ENCODE measurements around the gene PHLDB1. TPM values are rescaled to one million over a fixed set of nuclear protein-coding genes. Genes with fewer than 3 reads are reported as not detected.
"Not testable (repeated sequence)": the region's sequence is repeated elsewhere in the genome, so short reads cannot be mapped to it uniquely, and the experiment has no call there.

Gene PHLDB1
- total RNA-seq, 1 donor from 2014 or later: 63.1 TPM

DNA sequence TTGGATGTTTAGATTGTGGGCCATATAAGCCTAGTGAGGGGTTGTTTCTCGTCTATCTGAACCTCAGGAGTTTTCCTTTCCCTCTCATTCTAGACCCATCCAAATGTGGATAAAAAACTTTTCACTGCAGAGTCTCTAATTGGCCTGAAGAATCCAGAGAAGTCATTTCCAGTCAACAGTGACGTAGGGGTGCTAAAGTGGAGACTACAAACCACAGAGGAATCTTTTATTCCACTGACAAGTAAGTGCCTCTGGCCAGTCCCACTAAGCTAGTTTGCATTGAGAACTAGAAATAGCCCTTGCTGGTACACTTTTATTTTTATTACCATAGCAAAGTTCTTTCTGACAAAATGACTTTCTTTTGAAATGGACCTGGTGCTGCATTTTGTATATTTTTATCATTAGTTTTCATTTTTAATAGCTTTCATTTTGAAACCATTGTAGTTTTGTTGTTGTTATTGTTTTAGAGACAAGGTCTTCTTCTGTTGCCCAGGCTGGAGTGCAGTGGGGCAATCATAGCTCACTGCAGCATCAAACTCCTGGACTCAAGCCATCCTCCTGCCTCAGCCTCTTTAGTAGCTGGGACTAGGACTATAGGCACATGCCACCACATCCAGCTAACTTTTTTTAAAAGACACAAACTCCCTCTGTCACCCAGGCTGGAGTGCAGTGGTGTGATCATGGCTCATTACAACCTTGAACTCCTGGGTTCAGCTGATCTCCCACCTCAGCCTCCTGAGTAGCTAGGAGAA, 14.6 kb upstream of the PHLDB1 start:
- H3K27ac Mint-ChIP-seq: no peak overlapping the region
- no peak overlapping the region for H3K4me3 Mint-ChIP-seq
- TF ChIP-seq, protein P1, sequence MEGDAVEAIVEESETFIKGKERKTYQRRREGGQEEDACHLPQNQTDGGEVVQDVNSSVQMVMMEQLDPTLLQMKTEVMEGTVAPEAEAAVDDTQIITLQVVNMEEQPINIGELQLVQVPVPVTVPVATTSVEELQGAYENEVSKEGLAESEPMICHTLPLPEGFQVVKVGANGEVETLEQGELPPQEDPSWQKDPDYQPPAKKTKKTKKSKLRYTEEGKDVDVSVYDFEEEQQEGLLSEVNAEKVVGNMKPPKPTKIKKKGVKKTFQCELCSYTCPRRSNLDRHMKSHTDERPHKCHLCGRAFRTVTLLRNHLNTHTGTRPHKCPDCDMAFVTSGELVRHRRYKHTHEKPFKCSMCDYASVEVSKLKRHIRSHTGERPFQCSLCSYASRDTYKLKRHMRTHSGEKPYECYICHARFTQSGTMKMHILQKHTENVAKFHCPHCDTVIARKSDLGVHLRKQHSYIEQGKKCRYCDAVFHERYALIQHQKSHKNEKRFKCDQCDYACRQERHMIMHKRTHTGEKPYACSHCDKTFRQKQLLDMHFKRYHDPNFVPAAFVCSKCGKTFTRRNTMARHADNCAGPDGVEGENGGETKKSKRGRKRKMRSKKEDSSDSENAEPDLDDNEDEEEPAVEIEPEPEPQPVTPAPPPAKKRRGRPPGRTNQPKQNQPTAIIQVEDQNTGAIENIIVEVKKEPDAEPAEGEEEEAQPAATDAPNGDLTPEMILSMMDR (conservative IDR thresholded peaks at IDR 0.05): no peak
- no peaks in the 10 kb centered on the region for H3K9me3 Mint-ChIP-seq
- peaks cover 30% of the 10 kb centered on the region for H3K36me3 Mint-ChIP-seq
- no peak for DNase-seq (ENCODE audit: extremely low spot score, unreplicated experiment)
- no peaks in the 10 kb centered on the region for H3K27me3 Mint-ChIP-seq
- H3K4me1 Mint-ChIP-seq (ENCODE audit: unreplicated experiment): no peaks in the 10 kb centered on the region

DNA sequence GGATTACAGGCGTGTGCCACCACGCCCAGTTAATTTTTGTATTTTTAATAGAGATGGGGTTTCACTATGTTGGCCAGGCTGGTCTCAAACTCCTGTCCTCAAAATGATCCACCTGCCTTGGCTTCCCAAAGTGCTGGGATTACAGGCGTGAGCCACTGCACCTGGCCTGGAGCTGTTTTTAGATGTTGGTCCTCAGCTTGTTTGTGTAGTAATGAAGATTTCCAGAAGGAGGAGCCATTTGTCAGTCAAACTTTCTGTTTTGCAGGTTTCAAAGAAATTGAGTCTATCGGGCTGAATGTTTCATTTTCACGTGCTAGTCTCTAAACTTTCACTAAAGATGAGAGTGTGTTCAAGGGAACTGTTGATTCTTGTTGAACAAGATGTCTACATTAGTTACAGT, 12.4 kb upstream of the PHLDB1 start:
- TF ChIP-seq, protein P1 (conservative IDR thresholded peaks at IDR 0.05): peak; percentile 75
- H3K9me3 Mint-ChIP-seq; H3K4me3 Mint-ChIP-seq; DNase-seq (ENCODE audit: extremely low spot score, unreplicated experiment); H3K27me3 Mint-ChIP-seq; H3K27ac Mint-ChIP-seq; H3K4me1 Mint-ChIP-seq (ENCODE audit: unreplicated experiment): not testable (repeated sequence)
- H3K36me3 Mint-ChIP-seq: peaks cover 35% of the 10 kb centered on the region

- TF ChIP-seq, protein P1 (conservative IDR thresholded peaks at IDR 0.05): no peak
- Mint-ChIP-seq H3K27ac (no peak overlapping the region), H3K4me3 (no peak overlapping the region), H3K36me3 (peaks cover 33% of the 10 kb centered on the region), H3K27me3 (no peaks in the 10 kb centered on the region), H3K4me1 (ENCODE audit: unreplicated experiment) (no peaks in the 10 kb centered on the region), H3K9me3 (no peaks in the 10 kb centered on the region)
- no peak for DNase-seq (ENCODE audit: extremely low spot score, unreplicated experiment)
These were observed 10.9 kb upstream of the PHLDB1 start for GRCh38 chr11:118596224-118597146.

DNA sequence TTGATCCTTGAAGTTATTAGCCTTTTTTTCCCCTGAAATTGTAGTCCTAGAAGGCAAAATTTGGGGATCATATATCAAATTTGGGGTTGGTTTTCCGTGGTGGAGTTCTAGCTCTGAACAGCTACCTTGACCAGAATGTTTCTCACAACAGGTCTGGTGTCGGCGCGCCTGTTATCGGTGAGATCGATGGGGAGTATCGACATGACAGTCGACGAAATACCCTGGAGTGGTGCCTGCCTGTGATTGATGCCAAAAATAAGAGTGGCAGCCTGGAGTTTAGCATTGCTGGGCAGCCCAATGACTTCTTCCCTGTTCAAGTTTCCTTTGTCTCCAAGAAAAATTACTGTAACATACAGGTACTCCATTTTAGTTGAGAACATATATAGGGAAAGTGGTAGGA, 9.9 kb upstream of the PHLDB1 start:
- H3K27me3 Mint-ChIP-seq: no peaks in the 10 kb centered on the region
- TF ChIP-seq, protein P1 (conservative IDR thresholded peaks at IDR 0.05): no peak
- H3K4me3 Mint-ChIP-seq: no peak overlapping the region
- H3K9me3 Mint-ChIP-seq: no peaks in the 10 kb centered on the region
- no peak for DNase-seq (ENCODE audit: extremely low spot score, unreplicated experiment)
- H3K27ac Mint-ChIP-seq: no peak overlapping the region
- no peaks in the 10 kb centered on the region for H3K4me1 Mint-ChIP-seq (ENCODE audit: unreplicated experiment)
- H3K36me3 Mint-ChIP-seq: peaks cover 41% of the 10 kb centered on the region

GRCh38 chr11:118602331-118602730, 5.1 kb upstream of the PHLDB1 start:
- Mint-ChIP-seq H3K9me3 (no peaks in the 10 kb centered on the region), H3K27me3 (peaks cover 10% of the 10 kb centered on the region), H3K4me1 (ENCODE audit: unreplicated experiment) (peaks cover 33% of the 10 kb centered on the region), H3K27ac (no peak overlapping the region), H3K36me3 (peaks cover 24% of the 10 kb centered on the region), H3K4me3 (no peak overlapping the region)
- DNase-seq (ENCODE audit: extremely low spot score, unreplicated experiment): no peak
- TF ChIP-seq, protein P1 (conservative IDR thresholded peaks at IDR 0.05): no peak

- H3K9me3 Mint-ChIP-seq, H3K27ac Mint-ChIP-seq: not testable (repeated sequence)
- peaks cover 14% of the 10 kb centered on the region for H3K27me3 Mint-ChIP-seq
These were observed 3.7 kb upstream of the PHLDB1 start for GRCh38 chr11:118603709-118604108.

More at GRCh38 chr11:118603709-118604108, 3.7 kb upstream of the PHLDB1 start:
- not testable (repeated sequence) for DNase-seq (ENCODE audit: extremely low spot score, unreplicated experiment); H3K4me3 Mint-ChIP-seq
- peaks cover 18% of the 10 kb centered on the region for H3K36me3 Mint-ChIP-seq
- peaks cover 34% of the 10 kb centered on the region for H3K4me1 Mint-ChIP-seq (ENCODE audit: unreplicated experiment)

Measured in type B pancreatic cell (in vitro differentiated cells).